NCI-H748 treated with DMSO at 0.1 percent for 48 hours (cell line): ENCODE results near the gene PRKG1.
A peak's percentile ranks its signal among the peaks of the same experiment; 100 is the strongest.
"Not testable (repeated sequence)": the region's sequence is repeated elsewhere in the genome, so short reads cannot be mapped to it uniquely, and the experiment has no call there.

Source experiments
- DNase-seq: peaks from one replicate; lab custom pipeline; 2025; lab: John Stamatoyannopoulos, UW

PRKG1 gene

DNA sequence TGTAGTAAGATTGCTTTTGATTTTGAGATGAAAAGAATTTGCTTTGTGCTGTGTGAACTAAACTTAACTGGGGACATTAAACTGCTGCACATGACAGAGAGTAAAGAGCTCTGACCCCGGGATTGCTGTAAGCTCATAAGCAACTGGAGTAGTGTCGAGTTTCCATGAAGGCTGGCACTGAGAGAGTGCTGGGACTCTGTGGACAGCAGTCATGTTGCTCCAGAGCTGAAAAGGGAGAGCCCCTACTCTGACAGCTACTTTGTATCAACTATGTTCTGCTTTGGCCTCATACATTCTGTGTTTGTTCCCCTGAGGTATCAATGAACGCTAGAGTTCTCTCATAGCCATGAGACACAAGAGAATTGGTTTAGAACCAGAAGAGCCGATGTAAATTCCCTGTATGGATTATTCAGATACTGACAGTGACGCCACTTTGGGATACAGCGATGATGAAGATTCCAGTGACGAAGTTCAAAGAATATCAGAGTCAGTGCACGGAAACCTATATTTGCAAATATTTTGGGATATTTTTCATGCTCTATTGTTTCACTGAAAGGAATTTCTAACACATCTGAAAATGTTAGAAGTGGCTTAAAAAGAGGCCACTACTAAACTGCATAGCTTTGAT, 1053.9 kb downstream of the PRKG1 start:
- no peak for DNase-seq

DNA sequence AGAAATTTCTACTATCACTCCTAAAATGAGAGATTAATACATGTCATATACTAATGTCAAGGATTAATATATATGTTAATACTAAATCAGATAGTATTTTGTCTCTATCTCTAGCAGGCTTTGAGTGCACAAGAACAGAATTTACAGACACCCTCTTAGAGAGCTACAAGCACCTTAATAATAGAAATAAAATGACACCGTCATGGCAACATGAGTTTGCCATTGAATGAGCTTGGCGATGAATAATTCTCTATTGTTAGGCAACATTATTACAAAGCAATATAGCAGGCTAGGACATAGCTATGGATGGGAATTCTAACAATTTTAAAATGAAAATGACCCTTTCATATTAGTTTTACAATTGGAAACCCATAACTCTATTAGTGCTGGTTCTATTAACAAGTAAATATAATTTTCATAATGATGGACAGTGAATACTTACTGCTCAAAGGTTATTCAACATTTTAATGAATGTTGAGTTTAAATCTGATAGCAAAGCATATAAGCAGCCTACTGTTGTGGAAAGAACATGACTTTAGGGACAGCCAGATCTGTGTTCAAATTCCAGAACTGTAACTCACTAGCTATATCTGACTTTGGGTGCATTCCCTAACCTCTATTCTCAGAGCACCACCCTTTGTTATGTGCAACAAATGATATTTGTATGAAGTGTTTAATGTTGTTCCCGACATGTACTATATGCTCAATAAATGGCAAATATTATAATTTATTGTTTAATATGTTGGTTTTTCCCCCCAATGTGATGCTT, 1055.3 kb downstream of the PRKG1 start:
- no peak for DNase-seq

DNA sequence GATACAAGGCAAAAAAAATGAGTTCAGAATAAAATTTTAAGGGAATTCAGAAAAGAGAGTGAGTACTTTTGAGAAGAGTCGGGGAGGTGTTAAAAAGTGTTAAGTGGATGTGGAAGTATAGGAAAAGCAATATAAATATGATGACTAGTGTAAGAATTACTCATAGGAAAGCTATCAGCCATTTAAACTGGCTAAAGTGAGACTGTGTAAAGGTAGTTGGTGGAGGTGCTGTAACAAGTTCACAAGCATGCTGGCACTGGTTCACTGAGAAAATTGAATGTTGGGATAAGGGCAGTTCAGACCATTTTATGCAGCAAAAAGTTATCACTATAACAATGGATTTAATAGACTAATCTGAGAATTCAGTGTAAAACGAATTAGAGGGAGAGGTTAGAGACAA, 1060.8 kb downstream of the PRKG1 start:
- no peak for DNase-seq

DNA sequence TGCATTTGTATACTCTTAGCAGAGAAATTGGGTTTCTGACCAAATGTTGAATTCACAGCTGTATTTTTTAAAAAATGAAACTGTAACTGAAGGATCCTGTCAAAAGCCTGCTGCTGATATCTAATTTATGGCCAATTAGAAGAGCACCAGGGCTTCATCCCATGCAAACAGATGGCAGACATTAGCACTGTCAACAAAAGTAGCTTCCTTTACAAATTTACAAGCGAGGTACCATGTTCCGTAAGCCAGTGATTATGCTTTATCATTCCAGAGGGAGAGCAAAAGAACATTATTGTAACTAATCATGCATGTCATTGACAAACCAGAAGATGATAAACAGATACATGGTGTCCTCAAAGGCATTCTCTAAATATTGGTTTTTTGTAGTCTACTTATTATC, 1062.6 kb downstream of the PRKG1 start:
- DNase-seq, result no peak

DNA sequence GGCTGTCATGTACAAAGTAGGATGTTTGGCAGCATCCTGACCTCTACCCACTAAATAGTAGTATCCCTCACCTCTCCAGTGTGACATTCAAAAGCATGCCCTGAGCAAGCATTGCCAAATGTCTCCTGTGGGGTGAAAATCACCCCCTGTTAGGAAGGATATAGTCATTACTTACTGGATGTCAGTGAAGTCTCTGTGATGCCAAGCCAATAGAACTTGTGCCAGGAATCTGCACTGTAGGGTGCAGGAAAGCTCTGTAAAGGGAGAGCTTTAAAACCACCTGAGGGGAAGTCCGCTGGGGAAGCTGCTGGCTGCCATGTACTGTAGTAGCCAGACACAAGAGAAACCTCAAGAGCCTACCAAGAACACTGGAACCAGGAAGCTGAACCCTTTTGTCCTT, 1069.1 kb downstream of the PRKG1 start:
- DNase-seq, result no peak

DNA sequence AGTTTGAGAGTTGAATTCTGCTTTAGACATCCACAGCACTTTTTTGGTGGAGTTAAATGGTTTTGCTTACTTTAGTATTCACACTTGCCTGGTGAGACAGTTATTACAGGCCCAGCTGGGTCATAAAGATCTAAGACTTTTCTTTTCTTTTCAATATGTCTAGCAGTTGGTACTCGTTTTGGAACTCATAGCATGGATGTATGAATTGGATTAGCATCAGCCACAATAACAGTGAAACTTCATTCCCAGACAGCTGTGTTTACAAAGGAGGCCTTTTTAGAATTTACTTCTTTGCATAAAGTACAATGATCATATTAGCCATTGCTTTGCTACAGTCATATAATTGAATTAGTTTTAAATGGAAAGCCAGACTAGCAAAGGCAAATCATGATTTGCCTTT, 1071.3 kb downstream of the PRKG1 start:
- no peak for DNase-seq

DNA sequence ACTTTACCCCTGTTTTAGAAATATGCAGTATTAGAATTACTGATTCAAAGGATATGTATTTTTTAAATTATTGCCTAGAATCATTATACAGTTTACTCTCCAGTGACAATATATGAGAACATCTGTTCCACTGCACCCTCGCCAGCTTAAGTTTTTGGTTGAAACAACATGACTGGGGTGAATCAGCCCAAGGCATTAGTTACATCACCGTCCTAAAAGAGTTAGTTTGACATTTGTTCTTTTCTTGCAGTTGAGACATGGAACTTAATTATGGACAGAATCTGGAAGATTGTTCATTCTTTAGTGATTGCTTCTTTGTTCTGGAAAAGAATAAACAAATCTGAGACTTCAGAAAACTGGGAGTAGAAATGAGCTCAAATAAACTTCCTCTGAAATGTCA, 1072.5 kb downstream of the PRKG1 start:
- no peak for DNase-seq

DNA sequence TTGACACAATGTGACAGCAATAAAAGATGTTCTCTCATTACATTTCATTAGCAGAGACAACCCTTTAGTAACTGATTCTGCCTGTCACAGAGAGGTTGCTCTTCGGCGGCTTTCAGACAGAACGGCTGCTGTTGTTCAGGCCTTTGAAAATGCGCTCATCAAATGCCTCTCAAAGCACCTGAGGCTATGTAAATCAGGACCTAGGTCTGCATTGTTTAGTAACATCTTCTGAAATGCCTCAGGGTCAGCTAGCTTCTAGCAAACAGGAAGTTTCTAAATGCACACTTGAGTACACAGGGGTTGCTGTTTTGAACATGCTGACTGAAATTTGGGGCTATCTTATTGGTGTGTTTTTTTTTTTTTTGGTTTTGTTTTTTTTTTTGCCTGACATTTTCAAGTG, 1096.5 kb downstream of the PRKG1 start:
- no peak for DNase-seq

DNA sequence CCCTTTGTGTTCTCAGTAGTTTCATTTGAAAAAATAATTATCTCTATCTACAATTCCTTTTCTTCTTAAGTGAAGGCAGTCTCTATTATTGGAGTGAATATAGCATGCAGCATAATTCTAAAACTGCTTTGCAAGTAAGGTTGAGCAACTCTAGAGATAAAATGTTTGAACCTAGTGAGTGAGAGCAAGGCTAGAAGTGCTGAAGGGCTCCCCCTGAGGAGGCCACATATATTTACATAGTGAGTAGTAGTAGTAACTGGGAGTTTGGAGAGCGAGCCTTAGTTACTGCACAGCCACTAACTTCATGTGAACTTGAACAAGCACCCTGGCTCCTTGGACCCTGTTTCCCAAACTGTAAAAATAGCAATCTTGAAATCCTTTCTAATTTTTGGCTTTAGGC, 1098.3 kb downstream of the PRKG1 start:
- no peak for DNase-seq

DNA sequence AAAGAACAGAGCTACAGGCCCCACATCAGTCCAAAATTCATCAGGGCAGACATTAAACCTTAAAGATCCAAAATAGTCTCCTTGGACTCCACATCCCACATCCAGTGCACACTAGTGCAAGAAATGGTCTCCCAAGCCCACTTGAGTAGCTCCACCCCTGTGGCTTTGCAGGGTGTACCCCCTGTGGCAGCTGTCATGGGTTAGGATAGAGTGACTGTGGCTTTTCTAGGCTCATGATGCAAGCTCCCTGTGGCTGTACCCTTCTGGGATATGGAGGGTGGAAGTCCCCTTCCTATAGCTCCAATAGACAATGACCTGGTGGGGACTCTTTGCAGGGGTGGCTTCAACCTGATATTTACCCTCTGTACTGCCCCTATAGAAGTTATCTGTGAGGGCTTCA, 1111.0 kb downstream of the PRKG1 start:
- DNase-seq, result no peak

DNA sequence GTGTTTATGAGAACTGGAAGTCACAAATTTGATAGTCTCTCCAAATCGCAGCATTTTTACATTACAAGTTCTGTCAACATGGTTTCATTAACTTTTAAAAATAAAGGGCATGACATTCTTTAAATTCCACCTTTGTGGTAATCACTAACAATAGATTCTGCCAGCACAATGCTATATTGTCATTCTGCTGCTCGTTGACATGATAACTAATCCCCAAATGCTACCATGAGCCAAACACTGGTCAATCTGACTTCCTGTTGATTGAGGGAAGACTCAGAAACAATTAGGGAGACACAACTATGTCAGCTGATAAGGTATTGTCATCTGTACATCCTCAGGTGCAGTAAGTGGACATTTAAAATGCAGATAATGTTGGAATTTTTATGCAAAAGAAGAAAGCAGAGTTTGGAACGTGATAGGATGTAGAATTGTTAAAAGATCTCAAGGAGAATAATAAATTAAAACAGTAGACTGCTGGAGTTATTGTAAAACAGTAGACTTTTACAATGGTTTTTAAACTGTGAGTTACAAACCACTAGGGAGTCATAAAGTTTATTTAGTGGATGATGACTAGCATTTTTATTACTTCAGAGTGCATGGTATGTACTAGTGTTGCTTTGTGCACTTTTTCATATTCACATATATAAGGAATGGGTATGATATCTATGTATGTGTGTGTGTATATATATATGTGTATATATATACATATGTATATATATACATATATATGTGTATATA, 1113.4 kb downstream of the PRKG1 start:
- no peak for DNase-seq

DNA sequence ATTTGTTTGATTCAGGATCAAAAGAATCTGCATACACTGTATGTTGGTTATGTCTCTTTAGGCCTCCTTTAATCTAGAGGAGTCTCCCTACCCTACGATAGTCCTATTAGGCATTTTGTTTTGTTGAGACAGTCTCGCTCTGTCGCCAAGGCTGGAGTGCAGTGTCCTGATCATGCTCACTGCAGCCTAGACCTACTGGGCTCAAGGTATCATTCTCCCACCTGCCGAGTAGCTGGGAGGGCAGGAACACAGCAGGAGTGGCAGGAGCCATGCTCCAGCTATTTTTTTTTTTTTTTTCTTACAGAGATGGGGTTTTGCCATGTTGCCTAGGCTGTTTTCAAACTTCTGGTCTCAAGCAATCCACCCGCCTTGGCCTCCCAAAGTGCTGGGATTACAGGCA, 1116.8 kb downstream of the PRKG1 start:
- no peak for DNase-seq

DNA sequence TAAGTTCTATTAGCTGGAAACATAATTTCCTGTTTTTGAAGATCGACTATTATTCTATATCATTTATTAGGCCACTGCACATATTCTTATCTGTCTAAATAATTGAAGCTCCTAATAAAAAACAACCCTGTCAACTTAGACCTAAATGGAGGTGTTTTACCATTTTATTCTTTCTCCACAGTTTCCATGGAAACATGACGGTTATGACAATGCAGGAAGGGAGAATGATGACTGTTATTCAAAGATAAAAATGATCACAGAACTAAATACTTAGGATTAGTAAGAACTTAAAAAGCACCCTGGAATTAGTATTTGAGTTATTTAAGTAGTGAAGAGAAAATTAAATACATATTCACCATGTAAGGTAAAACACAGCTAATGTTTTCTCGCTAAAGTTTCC, 1119.9 kb downstream of the PRKG1 start:
- no peak for DNase-seq

DNA sequence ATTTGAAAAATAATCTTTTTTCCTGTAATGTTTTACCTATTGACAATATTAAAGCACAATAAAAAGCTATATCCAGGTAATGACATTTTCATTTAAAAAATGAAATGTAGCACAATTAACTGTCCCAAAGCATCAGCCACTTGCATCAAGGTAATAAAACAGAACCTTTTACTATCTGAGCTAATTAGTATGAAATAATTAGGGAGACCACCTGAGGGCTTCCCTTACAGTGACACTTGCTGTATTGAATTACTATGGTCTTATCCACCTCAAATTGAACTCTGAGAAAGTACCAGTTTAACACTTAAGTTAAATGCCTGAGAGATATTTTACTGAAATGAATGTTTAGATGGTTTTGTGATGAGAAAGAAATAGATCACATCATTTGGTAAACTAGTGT, 1120.4 kb downstream of the PRKG1 start:
- no peak for DNase-seq

DNA sequence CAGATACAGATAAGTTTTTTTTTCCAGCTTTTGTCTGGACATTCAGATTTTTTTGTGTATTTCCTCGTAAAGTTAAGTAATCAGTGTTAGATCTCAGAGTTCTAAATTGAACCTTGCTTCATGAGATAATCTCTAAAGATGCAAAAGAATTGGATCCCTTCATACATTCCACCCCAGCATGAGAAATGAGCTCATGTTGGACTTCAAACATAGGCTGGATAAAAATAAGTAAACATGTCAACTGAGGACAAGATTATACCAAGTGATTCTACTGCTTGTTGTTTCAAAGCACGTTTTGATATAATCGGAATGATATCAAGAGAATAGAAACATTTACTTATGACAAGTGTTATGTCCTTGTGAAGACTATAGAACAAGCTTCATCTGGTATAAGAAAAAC, 1122.8 kb downstream of the PRKG1 start:
- no peak for DNase-seq

DNA sequence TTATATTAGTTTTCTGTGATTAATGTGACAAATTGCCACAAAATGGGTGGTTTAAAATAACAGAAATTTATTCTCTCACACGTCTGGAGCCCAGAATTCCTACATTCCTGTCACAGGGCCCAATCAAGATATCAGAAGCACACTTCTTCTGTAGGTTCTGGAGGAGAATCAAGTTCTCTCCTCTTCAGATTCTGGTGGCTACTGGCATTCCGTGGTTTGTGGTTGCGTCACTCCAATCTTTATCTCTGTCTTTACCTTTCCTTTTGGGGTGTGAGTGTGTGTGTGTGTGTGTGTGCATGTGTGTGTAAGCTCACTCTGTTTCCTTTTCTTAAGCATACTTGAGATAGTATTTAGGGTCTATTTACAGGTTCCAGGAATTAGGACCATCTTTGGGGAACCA, 1124.3 kb downstream of the PRKG1 start:
- no peak for DNase-seq

DNA sequence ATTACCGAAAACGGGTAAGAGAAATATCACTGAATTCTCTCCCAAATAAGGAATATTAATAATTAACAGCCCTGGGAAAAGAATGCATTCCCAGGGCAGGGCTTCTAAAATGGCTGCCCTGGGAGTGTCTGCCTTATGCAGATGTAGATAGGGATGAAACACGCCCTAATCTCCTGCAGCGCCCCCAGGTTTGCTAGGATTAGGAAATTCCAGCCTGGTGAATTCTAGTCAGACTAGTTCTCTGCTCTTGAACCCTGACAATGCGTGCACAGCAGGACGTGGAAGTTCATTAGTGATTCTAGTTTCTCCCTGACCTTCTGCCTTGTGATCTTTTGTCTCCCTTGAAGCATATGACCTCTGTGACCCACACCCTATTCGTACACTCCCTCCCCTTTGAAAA, 1130.6 kb downstream of the PRKG1 start:
- not testable (repeated sequence) for DNase-seq

DNA sequence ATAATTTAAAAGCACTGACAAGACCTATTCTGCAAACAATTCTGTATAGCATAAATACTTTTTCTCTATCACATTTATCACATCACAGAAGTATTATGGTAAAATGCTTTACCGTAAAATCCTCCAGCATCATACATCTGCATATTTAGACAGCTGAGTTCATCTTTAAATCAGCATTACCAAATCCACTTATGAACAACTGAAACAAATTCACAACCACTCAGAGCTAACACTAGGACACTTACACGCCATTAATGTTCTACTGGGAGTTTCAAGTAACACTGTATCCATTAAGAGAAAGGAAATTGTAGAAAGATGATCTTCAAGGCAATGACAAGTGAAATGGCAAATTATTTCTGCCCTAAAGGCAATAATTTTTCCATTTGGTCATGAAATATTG, 1134.1 kb downstream of the PRKG1 start:
- DNase-seq, result no peak

DNA sequence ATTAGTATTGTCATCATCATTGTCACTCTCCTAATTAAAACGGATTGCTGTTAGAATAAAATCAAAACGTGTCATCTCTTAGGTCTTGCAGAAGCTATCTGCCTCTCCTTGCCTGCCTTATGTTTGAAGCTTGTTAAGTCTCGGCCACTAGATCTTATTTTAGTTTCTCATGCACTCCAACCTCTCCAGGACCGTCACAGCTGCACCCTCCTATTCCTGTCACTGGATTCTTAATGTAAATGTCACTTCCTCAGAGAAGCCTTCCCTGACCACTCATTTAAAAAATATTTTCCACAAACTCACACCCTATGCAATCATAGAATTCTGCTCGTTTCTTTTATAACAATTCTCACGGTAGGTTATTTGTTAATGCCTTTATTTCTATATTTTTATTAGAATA, 1135.9 kb downstream of the PRKG1 start:
- no peak for DNase-seq

DNA sequence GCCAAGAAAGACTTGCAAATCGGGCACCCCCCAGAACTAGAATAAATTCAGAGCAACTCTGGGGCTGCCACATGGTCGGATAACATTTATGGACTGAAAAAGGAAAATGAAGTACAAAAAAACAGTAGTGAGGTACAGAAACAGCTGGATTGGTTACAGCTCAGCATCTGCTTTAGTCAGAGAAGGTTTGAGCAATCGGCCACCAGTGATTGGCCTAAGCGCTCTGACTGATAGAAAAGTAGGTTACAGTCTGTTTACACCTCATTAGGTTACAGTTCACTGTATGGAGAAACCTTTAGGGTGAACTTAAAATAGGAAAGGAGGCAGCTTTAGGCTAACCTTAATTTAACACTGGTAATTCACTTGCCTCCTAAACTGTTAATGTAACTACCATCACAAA, 1137.8 kb downstream of the PRKG1 start:
- no peak for DNase-seq

DNA sequence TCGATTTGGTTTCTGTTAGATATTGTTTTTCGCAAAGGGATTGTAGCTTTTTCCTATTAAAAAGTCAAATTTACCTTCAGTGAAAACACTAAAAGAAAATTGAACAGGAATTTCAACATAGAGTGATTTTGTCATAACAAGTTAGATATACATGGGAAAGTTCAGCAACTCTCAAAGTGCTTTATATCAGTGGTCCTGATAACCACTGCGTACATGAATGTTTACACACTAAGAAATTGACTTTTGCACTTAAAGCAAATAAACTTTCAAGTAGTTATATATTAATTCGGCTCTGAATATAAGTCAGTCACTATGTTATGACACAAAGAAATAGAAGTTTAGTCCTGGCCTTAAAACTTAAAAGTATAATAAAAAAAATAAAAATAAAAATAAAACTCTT, 1138.5 kb downstream of the PRKG1 start:
- DNase-seq, result no peak

DNA sequence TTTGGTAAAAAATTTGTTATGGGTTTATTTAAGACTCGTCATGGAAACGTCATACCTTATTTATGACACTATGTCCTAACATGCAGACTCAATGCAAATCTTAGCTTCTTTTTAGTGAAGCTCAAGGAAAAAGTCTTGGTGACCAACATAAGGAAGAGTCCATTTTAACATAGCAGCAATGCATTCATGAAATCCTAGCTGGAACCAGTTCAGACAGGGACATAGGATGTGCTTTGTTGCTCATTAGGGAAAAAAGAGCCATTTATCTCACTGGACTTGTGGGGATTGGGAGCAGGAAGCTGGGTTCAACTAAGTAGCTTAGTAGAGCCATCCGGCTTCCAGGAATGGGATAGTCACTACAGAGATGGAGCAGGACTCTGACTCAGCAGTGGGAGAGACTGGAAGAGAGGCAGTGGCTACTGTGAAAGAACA, 1139.0 kb downstream of the PRKG1 start:
- DNase-seq, result no peak

DNA sequence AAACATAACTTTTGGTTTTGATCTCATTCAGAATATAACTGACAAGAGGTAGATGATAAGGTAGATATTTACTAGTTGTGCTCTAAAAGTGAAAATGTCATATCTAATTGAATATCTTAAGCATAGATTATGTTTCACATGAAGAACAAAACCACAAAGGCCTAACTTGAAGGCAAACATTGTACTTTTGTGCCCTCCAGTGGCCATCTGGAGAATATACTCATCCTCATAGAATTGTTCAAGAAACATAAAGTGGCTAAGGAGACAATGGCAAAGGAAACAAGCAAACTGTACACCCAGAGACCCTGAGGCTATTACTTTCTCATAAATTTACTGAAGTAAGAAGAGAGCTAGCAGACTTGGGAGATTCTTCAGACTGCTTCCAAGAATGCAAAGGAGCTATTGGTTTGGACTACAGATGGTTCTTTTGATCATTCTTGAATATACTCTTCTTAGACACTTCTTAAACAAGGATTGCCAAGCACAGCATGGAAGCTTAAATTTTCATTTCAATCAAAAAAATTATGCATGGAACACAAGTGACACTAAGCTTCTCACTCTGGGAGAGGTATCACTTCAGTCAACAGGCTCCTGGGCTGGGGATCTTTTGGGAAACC, 1141.6 kb downstream of the PRKG1 start:
- peak; percentile 10 for DNase-seq
